ENCODE data around the gene GFOD1. TPM values are rescaled to one million over a fixed set of nuclear protein-coding genes. Genes with fewer than 3 reads are reported as not detected.
"Not testable (repeated sequence)": the region's sequence is repeated elsewhere in the genome, so short reads cannot be mapped to it uniquely, and the experiment has no call there.

Gene GFOD1
- total and polyA plus RNA-seq, 2 of the 4 experiments (the other 2 are of a cell fraction), result 1.8 to 3.4 TPM

DNA sequence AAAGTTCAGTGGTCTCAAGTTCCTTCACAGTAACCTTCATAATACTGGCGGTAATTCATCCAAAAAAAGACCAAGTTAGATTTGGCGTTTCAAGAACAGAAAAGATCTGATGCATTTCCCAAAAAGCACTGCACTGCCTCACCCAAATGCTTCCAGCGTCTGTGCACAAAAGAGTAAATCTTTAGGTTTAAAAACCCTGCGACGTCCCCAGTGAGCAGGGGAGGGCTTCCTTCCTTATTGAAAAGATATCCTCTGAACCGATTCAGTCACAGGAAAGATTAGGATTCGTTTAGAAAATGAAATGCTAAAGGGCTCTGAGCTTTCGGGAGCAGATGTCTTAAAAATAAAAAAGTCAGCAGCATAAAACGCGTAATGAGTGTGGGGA is 159.7 kb downstream of the GFOD1 start (continued):
- TF ChIP-seq BHLHE40 (IDR thresholded peaks at IDR 0.05; ENCODE audit: low read depth, low read length) (no peak), MAFK (IDR thresholded peaks at IDR 0.05; ENCODE audit: low read depth, low read length) (no peak), RAD21 (IDR thresholded peaks at IDR 0.05; ENCODE audit: low read length) (no peak), CHD1 (IDR thresholded peaks at IDR 0.05; ENCODE audit: low read depth, low read length) (no peak), NFE2L2 (IDR thresholded peaks at IDR 0.05; ENCODE audit: low read depth, low read length) (no peak)

DNA sequence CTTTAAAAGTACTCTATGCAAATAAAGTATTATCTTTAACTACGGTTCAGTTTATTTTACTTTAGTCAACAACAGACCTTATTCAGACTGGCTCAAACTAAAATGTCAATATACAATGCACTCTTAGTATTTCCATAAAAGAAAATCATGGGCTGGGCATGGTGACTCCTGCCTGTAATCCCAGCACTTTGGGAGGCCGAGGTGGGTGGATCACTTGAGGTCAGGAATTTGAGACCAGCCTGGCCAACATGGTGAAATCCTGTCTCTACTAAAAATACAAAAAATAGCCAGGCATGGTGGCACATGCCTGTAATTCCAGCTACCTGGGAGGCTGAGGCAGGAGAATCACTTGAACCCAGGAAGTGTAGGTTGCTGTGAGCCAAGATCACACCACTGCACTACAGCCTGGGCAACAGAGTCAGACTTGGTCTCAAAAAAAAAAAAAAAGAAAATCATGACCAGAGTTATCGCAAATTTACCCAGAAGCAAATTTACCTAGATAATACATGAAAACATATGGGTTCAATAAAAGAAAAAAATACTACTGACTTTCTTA is 161.3 kb downstream of the GFOD1 start:
- H3K9me1 ChIP-seq (ENCODE audit: insufficient read depth, low read length); H3K9me3 ChIP-seq (ENCODE audit: control insufficient read depth, insufficient read depth, low read length); ATAC-seq (ENCODE audit: low read depth); H4K20me1 ChIP-seq (ENCODE audit: insufficient read depth, low read length); H2BK20ac ChIP-seq (ENCODE audit: low read depth, low read length); H4K91ac ChIP-seq (ENCODE audit: insufficient read depth, low read depth, low read length); H2BK120ac ChIP-seq (ENCODE audit: low read depth, low read length); CTCF ChIA-PET; H3K14ac ChIP-seq (replicated peaks; ENCODE audit: low read depth, low read length); H2AK9ac ChIP-seq (replicated peaks; ENCODE audit: low read depth, low read length, poor library complexity); H3K4me1 ChIP-seq (ENCODE audit: control insufficient read depth, insufficient read depth, low read length); H2BK15ac ChIP-seq (ENCODE audit: low read depth, low read length); H3K4me3 ChIP-seq (ENCODE audit: insufficient read depth, low read depth, low read length); BruUV-seq (replicated peaks); in situ Hi-C loops (cut with MboI; ENCODE audit: low sequenced_read_pairs); H3K9ac ChIP-seq (ENCODE audit: low read depth, low read length); H3K56ac ChIP-seq (ENCODE audit: extremely low read depth, insufficient read depth, low read length); H3K18ac ChIP-seq (ENCODE audit: low read depth, low read length); H3K4ac ChIP-seq (ENCODE audit: low read depth, low read length); H2BK5ac ChIP-seq (ENCODE audit: low read depth, low read length, poor library complexity, severe bottlenecking); H4K8ac ChIP-seq (ENCODE audit: low read depth in 2 of 2, low read length in 2 of 2); H3K27me3 ChIP-seq (ENCODE audit: control insufficient read depth, insufficient read depth, low read length); H3K23ac ChIP-seq (ENCODE audit: low read depth, low read length); POLR2A ChIA-PET (ENCODE audit: unreplicated experiment); H2AFZ ChIP-seq (replicated peaks; ENCODE audit: low read length, poor library complexity); H3K4me2 ChIP-seq (ENCODE audit: low read depth, low read length); DNase-seq; H3K27ac ChIP-seq (ENCODE audit: insufficient read depth, low read length); dilution Hi-C loops (cut with HindIII; ENCODE audit: low sequenced_read_pairs, unreplicated experiment); H2AK5ac ChIP-seq (ENCODE audit: low read depth, low read length); H4K5ac ChIP-seq (ENCODE audit: low read depth, low read length): not testable (repeated sequence)
- Histone ChIP-seq H3K36me3 (ENCODE audit: control insufficient read depth, insufficient read depth, low read length) (peaks cover 11% of the 10 kb centered on the region), H3K79me1 (ENCODE audit: low read depth in 1 of 2, low read length in 2 of 2) (peaks cover 4 to 15% of the 10 kb centered on the region in 2 experiments)
- intact Hi-C loops (cut with micrococcal nuclease), result loop anchor here (2.0 kb wide), 1 partner anchor 15 kb away; no protein-coding TSS in a partner anchor
- no CpG with 5 or more reads among the region's 3 CpGs for WGBS, 2 experiments (ENCODE audit: extremely low coverage in 2 of 2, insufficient read length in 1 of 2)
